Immature natural killer cell (primary cell): ENCODE measurements around the gene CNOT6. TPM values are rescaled to one million over a fixed set of nuclear protein-coding genes. Genes with fewer than 3 reads are reported as not detected.

ENCODE experiments used
- DNase-seq, 3 donors: peaks; one replicate each; pipeline ENCODE4 v3.0.0; 2022; ENCODE audit warnings: mixed read lengths in 1 of 3
- H3K27ac Mint-ChIP-seq, 6 donors: one replicate each; pipeline ENCODE4 v1.8.0; 2020; ENCODE audit warnings: mixed read lengths in 6 of 6, mild to moderate bottlenecking in 5 of 6, inconsistent platforms in 4 of 6, moderate library complexity in 3 of 6
- H3K27me3 Mint-ChIP-seq, 3 donors: one replicate each; pipeline ENCODE4 v1.8.0; 2020 to 2021; ENCODE audit warnings: low read depth in 3 of 3, mild to moderate bottlenecking in 3 of 3, mixed read lengths in 3 of 3, moderate library complexity in 3 of 3, inconsistent platforms in 1 of 3
- H3K36me3 Mint-ChIP-seq, 3 donors: one replicate each; pipeline ENCODE4 v1.8.0; 2020; ENCODE audit warnings: mixed read lengths in 3 of 3, inconsistent platforms in 2 of 3, mild to moderate bottlenecking in 2 of 3
- H3K4me1 Mint-ChIP-seq, 2 donors: one replicate each; pipeline ENCODE4 v1.8.0; 2020; ENCODE audit warnings: inconsistent platforms in 2 of 2, mild to moderate bottlenecking in 2 of 2, mixed read lengths in 2 of 2, moderate library complexity in 1 of 2
- H3K4me3 Mint-ChIP-seq, 5 donors: one replicate each; pipeline ENCODE4 v1.8.0; 2020; ENCODE audit warnings: mild to moderate bottlenecking in 5 of 5, mixed read lengths in 5 of 5, inconsistent platforms in 3 of 5, moderate library complexity in 3 of 5
- H3K9me3 Mint-ChIP-seq, 6 donors: one replicate each; pipeline ENCODE4 v1.8.0; 2020; ENCODE audit warnings: mild to moderate bottlenecking in 6 of 6, mixed read lengths in 6 of 6, inconsistent platforms in 4 of 6, moderate library complexity in 3 of 6
- polyA plus RNA-seq, 3 donors: library from polyadenylated mRNA; unstranded; fragments of 300-500 nt; fragmentation: Illumina TruSeq; gene quantifications; one replicate each; pipeline ENCODE4 v1.2.3, GENCODE V29; 2021

The CNOT6 gene
- polyA plus RNA-seq, 3 donors from 2014 or later, result 5.8 to 11.2 (median 9.0) TPM

GRCh38 chr5:180608572-180609310 is 114.6 kb downstream of the CNOT6 start:
- H3K27ac Mint-ChIP-seq, result no peak overlapping the region
- H3K9me3 Mint-ChIP-seq, result no peaks in the 10 kb centered on the region
- peaks cover 0 to 6% (median 2%) of the 10 kb centered on the region in 3 donors for H3K27me3 Mint-ChIP-seq
- H3K4me3 Mint-ChIP-seq, result no peak overlapping the region
- H3K36me3 Mint-ChIP-seq, result no peaks in the 10 kb centered on the region
- peaks cover 0 to 6% of the 10 kb centered on the region in 2 donors for H3K4me1 Mint-ChIP-seq
- no peak for DNase-seq

GRCh38 chr5:180609386-180609785 is 115.2 kb downstream of the CNOT6 start:
- no peaks in the 10 kb centered on the region for H3K36me3 Mint-ChIP-seq
- no peak overlapping the region for H3K4me3 Mint-ChIP-seq
- H3K9me3 Mint-ChIP-seq, result no peaks in the 10 kb centered on the region
- peaks cover 0 to 6% of the 10 kb centered on the region in 2 donors for H3K4me1 Mint-ChIP-seq
- no peak for DNase-seq
- H3K27me3 Mint-ChIP-seq, result peaks cover 0 to 6% (median 2%) of the 10 kb centered on the region in 3 donors
- no peak overlapping the region for H3K27ac Mint-ChIP-seq

GRCh38 chr5:180609817-180610550 is 115.8 kb downstream of the CNOT6 start:
- peaks cover 0 to 6% (median 2%) of the 10 kb centered on the region in 3 donors for H3K27me3 Mint-ChIP-seq
- no peak overlapping the region for H3K4me3 Mint-ChIP-seq
- no peak overlapping the region for H3K27ac Mint-ChIP-seq
- no peaks in the 10 kb centered on the region for H3K36me3 Mint-ChIP-seq
- peaks cover 0 to 6% of the 10 kb centered on the region in 2 donors for H3K4me1 Mint-ChIP-seq
- DNase-seq, result no peak
- no peaks in the 10 kb centered on the region for H3K9me3 Mint-ChIP-seq

DNA sequence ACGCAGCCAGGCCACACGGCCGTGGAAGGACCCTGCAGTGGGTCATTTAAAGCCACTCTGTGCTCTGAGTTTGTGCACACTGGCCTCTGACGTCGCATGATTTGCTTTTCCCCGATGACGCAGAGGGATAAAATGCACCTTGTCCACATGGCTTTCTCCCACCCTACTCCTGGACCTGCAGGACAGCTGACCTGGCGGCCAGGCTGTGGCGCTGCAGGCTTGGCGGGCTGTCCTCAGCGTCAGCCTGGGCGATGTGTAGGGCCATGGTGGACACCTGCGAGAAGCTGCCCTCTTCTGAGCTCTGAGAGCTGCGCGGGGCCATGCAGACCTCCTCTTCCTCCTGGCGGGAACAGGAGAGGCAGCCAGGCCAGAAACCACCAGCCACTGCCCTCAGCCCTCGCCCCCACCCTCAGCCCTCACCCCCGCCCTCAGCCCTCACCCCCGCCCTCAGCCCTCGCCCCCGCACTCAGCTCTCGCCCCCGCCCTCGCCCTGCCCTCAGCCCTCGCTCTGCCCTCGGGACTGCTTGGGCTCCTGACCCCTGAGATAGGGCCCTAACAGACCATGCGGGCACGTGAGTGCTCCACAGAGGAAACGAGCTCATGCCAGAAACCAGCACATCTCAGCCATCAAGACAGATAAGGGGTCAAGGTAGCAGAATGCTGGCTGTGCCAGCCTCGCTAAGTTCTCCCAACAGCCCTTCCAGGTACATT is 117.1 kb downstream of the CNOT6 start:
- Mint-ChIP-seq H3K4me1 (no peaks in the 10 kb centered on the region), H3K4me3 (no peak overlapping the region), H3K9me3 (no peaks in the 10 kb centered on the region), H3K27me3 (peaks cover 0 to 2% (median under 1%) of the 10 kb centered on the region in 3 donors), H3K27ac (no peak overlapping the region), H3K36me3 (no peaks in the 10 kb centered on the region)
- no peak for DNase-seq

- H3K27ac Mint-ChIP-seq, result no peak overlapping the region
- no peaks in the 10 kb centered on the region for H3K36me3 Mint-ChIP-seq
Measured at GRCh38 chr5:180612683-180613082, 118.5 kb downstream of the CNOT6 start.

GRCh38 chr5:180613188-180613813 is 119.1 kb downstream of the CNOT6 start:
- Mint-ChIP-seq H3K4me3 (no peak overlapping the region), H3K36me3 (no peaks in the 10 kb centered on the region), H3K9me3 (no peaks in the 10 kb centered on the region), H3K4me1 (no peaks in the 10 kb centered on the region), H3K27ac (no peak overlapping the region), H3K27me3 (no peaks in the 10 kb centered on the region)
- no peak for DNase-seq

More at GRCh38 chr5:180612683-180613082, 118.5 kb downstream of the CNOT6 start:
- Mint-ChIP-seq H3K4me1 (no peaks in the 10 kb centered on the region), H3K27me3 (no peaks in the 10 kb centered on the region), H3K9me3 (no peaks in the 10 kb centered on the region), H3K4me3 (no peak overlapping the region)
- DNase-seq, result no peak

DNA sequence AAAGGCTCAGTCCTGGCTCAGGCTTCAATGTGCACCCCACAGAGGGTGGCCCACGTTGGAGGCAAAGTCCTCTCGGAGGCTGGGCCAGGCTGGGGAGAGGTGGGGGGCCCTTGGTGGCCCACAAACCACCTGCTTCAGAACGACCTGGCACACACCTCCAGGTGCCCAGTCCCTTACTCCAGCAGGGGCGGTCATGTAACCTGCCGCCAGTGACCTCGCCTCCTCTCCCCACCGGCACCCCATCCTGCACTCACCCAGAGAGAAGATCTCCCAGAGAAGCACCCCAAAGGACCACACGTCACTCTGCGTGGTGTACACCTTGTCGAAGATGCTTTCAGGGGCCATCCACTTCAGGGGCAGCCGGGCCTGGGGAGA is 119.6 kb downstream of the CNOT6 start:
- Mint-ChIP-seq H3K9me3 (no peaks in the 10 kb centered on the region), H3K36me3 (no peaks in the 10 kb centered on the region), H3K27me3 (no peaks in the 10 kb centered on the region), H3K27ac (no peak overlapping the region), H3K4me3 (no peak overlapping the region), H3K4me1 (no peaks in the 10 kb centered on the region)
- DNase-seq, result no peak

- no peak for DNase-seq
- no peak overlapping the region for H3K27ac Mint-ChIP-seq
- H3K27me3 Mint-ChIP-seq, result peaks cover 0 to 2% (median 0%) of the 10 kb centered on the region in 3 donors
- no peak overlapping the region for H3K4me3 Mint-ChIP-seq
- H3K36me3 Mint-ChIP-seq, result no peaks in the 10 kb centered on the region
- peaks cover 0 to 1% of the 10 kb centered on the region in 2 donors for H3K4me1 Mint-ChIP-seq
- H3K9me3 Mint-ChIP-seq, result no peaks in the 10 kb centered on the region
Measured at GRCh38 chr5:180618487-180618828, 124.3 kb downstream of the CNOT6 start.

DNA sequence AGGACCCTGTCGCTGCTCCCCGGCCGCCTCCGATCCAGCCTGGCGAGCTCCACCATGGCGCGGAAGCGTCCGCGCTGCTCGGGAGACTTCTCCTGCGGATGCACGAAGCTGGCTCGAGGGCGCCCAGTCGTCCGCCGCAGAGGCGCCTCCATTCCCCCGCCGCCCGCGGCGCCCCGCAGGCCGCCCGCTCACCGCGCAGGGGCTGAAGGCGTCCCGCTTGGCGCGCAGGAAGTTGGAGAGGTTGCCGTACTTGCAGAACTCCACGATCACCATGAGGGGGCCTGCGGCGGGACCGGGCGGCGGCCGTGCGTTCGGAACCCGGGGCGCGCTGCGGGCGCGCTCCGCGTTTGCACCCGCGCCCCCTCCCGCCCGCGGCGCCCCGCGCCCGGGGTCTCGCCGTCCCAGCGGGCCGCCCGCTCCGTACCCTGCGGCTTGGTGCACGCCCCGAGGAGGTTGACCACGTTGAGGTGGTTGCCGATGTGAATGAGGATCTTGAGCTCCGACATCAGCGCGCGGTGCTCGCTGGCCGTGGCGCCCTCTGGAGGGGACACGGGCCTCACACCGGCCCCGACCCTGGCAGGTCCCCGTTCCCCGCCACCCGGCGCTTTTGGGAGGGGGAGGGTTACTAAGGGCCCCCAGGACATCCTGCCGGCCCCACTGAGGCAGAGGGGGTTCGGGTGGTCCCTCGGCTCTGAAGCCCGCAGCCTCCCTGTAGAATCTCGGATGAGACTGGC is 124.8 kb downstream of the CNOT6 start:
- DNase-seq, result no peak
- no peak overlapping the region for H3K4me3 Mint-ChIP-seq
- peaks cover 0 to 3% (median 2%) of the 10 kb centered on the region in 3 donors for H3K27me3 Mint-ChIP-seq
- no peaks in the 10 kb centered on the region for H3K36me3 Mint-ChIP-seq
- no peaks in the 10 kb centered on the region for H3K9me3 Mint-ChIP-seq
- no peak overlapping the region for H3K27ac Mint-ChIP-seq
- H3K4me1 Mint-ChIP-seq, result peaks cover 0 to 1% of the 10 kb centered on the region in 2 donors

DNA sequence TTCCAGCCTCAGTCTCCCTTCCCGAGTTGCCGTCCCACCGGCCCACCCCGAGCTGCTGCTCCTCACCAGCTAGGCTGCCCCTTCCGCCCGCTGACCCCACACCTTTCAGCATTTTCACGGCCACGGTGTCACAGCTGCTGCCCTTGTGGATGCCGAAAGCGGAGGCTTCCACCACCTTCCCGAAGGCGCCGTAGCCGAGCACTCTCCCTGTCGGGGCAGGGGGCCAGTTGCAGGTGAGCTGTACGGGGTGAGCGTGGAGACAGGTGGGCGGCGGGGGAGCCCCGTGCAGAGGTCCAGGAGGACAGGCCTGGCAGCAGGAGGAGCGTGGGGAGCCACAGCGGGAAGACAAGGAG is 125.4 kb downstream of the CNOT6 start:
- H3K27ac Mint-ChIP-seq, result no peak overlapping the region
- H3K27me3 Mint-ChIP-seq, result peaks cover 0 to 3% (median 2%) of the 10 kb centered on the region in 3 donors
- H3K4me1 Mint-ChIP-seq, result peaks cover 0 to 1% of the 10 kb centered on the region in 2 donors
- H3K9me3 Mint-ChIP-seq, result no peaks in the 10 kb centered on the region
- no peak overlapping the region for H3K4me3 Mint-ChIP-seq
- no peak for DNase-seq
- H3K36me3 Mint-ChIP-seq, result no peaks in the 10 kb centered on the region

DNA sequence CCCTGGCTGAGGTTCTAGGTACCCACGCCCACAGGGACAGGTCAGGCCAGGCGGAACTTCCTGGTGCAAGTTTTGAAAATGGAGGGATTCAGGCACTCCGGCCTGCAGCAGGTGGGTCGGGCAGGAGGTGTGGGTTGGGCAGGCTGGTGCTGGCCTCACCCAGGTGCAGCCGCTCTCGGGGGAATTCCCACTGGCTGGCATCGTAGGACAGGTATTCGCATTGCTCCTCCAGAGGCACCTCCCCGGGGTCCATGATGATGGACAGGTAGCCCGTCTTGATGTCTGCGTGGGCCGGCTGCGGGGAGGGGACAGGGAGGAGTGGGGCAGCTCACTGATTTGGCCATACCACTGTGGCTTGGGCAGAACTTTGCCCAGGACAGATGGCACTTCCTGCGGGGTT is 125.8 kb downstream of the CNOT6 start:
- Mint-ChIP-seq H3K4me3 (no peak overlapping the region), H3K27ac (no peak overlapping the region), H3K27me3 (peaks cover 0 to 3% (median 2%) of the 10 kb centered on the region in 3 donors), H3K36me3 (no peaks in the 10 kb centered on the region), H3K9me3 (no peaks in the 10 kb centered on the region), H3K4me1 (peaks cover 0 to 1% of the 10 kb centered on the region in 2 donors)
- DNase-seq, result no peak

- H3K4me1 Mint-ChIP-seq, result peaks cover 0 to 1% of the 10 kb centered on the region in 2 donors
- H3K27me3 Mint-ChIP-seq, result peaks cover 0 to 3% (median 2%) of the 10 kb centered on the region in 3 donors
- no peak overlapping the region for H3K4me3 Mint-ChIP-seq
- H3K36me3 Mint-ChIP-seq, result no peaks in the 10 kb centered on the region
- no peak for DNase-seq
- no peaks in the 10 kb centered on the region for H3K9me3 Mint-ChIP-seq
- no peak overlapping the region for H3K27ac Mint-ChIP-seq
Measured at GRCh38 chr5:180621311-180621710, 127.1 kb downstream of the CNOT6 start.

GRCh38 chr5:180622910-180623309 is 128.7 kb downstream of the CNOT6 start:
- Mint-ChIP-seq H3K27ac (no peak overlapping the region), H3K36me3 (no peaks in the 10 kb centered on the region), H3K27me3 (peaks cover 2 to 3% (median 2%) of the 10 kb centered on the region in 3 donors), H3K9me3 (no peaks in the 10 kb centered on the region), H3K4me1 (peaks cover 0 to 1% of the 10 kb centered on the region in 2 donors), H3K4me3 (no peak overlapping the region)
- no peak for DNase-seq
